H4 (cell line): ENCODE measurements around the gene TMEM147. TPM values are rescaled to one million over a fixed set of nuclear protein-coding genes. Genes with fewer than 3 reads are reported as not detected.
A peak's percentile ranks its signal among the peaks of the same experiment; 100 is the strongest.

Experiments used
- DNase-seq: peaks from one replicate; pipeline ENCODE4 v3.0.0-alpha.2; 2015; ENCODE audit warnings: low spot score
- total RNA-seq: library from RNA; depleted of rRNA; stranded (reverse); fragments of >200 nt; shearing (Covaris generic); gene quantifications from 2 replicates; pipeline ENCODE4 v1.2.3, GENCODE V29; 2014

Gene TMEM147
- total RNA-seq, 1 experiment from 2014 or later = 306 TPM

GRCh38 chr19:35546532-35546931 lies 1.1 kb downstream of the TMEM147 start:
- DNase-seq = no peak

- DNase-seq = peak; percentile 84
These were observed 3.9 kb downstream of the TMEM147 start for GRCh38 chr19:35549174-35549788.

GRCh38 chr19:35549879-35550523 lies 4.6 kb downstream of the TMEM147 start:
- DNase-seq = no peak

GRCh38 chr19:35551091-35551810 lies 5.8 kb downstream of the TMEM147 start:
- no peak for DNase-seq

- no peak for DNase-seq
These were observed 7.3 kb downstream of the TMEM147 start for GRCh38 chr19:35552534-35553384.

- no peak for DNase-seq
These were observed 8.1 kb downstream of the TMEM147 start for GRCh38 chr19:35553385-35554000.

- DNase-seq = no peak
These were observed 8.7 kb downstream of the TMEM147 start for GRCh38 chr19:35554076-35554475.

- peak; percentile 58 for DNase-seq
These were observed 10.0 kb downstream of the TMEM147 start for GRCh38 chr19:35555301-35556005.

GRCh38 chr19:35556025-35556590 lies 10.7 kb downstream of the TMEM147 start:
- no peak for DNase-seq

- DNase-seq = no peak
These were observed 11.6 kb downstream of the TMEM147 start for GRCh38 chr19:35556846-35557538.

- no peak for DNase-seq
These were observed 12.3 kb downstream of the TMEM147 start for GRCh38 chr19:35557539-35558399.

- DNase-seq = no peak
These were observed 13.2 kb downstream of the TMEM147 start for GRCh38 chr19:35558400-35559280.

- DNase-seq = no peak
These were observed 13.8 kb downstream of the TMEM147 start for GRCh38 chr19:35559281-35559659.

- no peak for DNase-seq
These were observed 14.4 kb downstream of the TMEM147 start for GRCh38 chr19:35559781-35560180.

GRCh38 chr19:35560271-35560670 lies 14.8 kb downstream of the TMEM147 start:
- DNase-seq = no peak

- no peak for DNase-seq
These were observed 15.3 kb downstream of the TMEM147 start for GRCh38 chr19:35560677-35561076.

GRCh38 chr19:35561436-35561835 lies 16.0 kb downstream of the TMEM147 start:
- no peak for DNase-seq

- no peak for DNase-seq
These were observed 16.9 kb downstream of the TMEM147 start for GRCh38 chr19:35562336-35562735.
